Breast epithelium (tissue), 3 donors: Measurements from ENCODE around the gene PSMG4.

Experiments used
- CTCF ChIP-seq, 3 donors: fragments of 450-650 bp; IDR thresholded peaks; one replicate each; pipeline ENCODE4 v1.5.1; 2016 to 2017; ENCODE audit warnings: antibody characterized with exemption in 3 of 3, mild to moderate bottlenecking in 3 of 3, moderate library complexity in 3 of 3
- POLR2A ChIP-seq: fragments of 450-650 bp; IDR thresholded peaks from one replicate; pipeline ENCODE4 v1.6.1; 2016; ENCODE audit warnings: antibody characterized with exemption, mild to moderate bottlenecking, moderate library complexity
- POLR2AphosphoS5 ChIP-seq, 3 donors: sonication (generic); formaldehyde crosslinking; IDR thresholded peaks; one replicate each; pipeline ENCODE4 v1.6.1; 2017; ENCODE audit warnings: antibody characterized with exemption in 3 of 3

GRCh38 chr6:3268680-3269079 lies 9.9 kb downstream of the PSMG4 start:
- TF ChIP-seq CTCF (IDR thresholded peaks at IDR 0.05): no peak
- TF ChIP-seq POLR2A: no peak
- no peak for TF ChIP-seq POLR2AphosphoS5 (IDR thresholded peaks at IDR 0.05)
